GM21825 (cell line): ENCODE results near the gene FCER1A.
"Not testable (repeated sequence)": the region's sequence is repeated elsewhere in the genome, so short reads cannot be mapped to it uniquely, and the experiment has no call there.

Experiments
- ATAC-seq: cut with Tn5 transposase; IDR thresholded peaks from one replicate; pipeline ENCODE4 v1.9.1; 2021; ENCODE audit warnings: mild to moderate bottlenecking, moderate library complexity; ENCODE audit not compliant: unreplicated experiment

The FCER1A gene

DNA sequence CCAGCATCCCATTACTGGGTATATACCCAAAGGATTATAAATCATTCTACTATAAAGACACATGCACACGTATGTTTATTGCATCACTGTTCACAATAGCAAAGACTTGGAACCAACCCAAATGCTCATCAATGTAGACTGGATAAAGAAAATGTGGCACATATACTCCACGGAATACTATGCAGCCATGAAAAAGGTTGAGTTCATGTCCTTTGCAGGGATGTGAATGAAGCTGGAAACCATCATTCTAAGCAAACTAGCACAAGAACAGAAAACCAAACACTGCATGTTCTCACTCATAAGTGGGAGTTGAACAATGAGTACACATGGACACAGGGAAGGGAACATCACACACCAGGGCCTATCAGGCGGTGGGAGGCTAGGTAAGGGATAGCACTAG, 47.2 kb downstream of the FCER1A start:
- ATAC-seq = not testable (repeated sequence)

DNA sequence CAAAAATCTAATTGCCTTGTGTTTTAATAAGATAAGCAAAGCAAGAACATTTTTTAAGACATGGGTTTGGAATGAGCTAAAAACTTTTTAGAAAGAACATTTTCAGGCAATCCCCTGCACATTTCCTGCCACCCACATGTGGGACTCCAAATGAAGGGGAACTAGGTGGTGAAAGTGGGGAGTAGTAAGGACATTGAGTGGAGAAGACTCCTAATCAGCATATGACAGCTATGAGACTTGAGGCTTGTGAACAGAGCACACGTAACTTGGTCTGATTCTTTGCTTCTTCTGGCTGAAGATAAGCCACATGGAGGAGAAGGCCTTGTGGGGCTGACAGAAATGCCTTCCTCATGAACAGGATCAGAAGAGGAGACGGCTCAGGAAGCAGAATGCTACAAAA, 50.3 kb downstream of the FCER1A start:
- ATAC-seq = no peak
